Measurements from ENCODE around the gene RAB6A.
"Not testable (repeated sequence)": the region's sequence is repeated elsewhere in the genome, so short reads cannot be mapped to it uniquely, and the experiment has no call there.

Gene RAB6A

GRCh38 chr11:73693899-73694525, 66.9 kb downstream of the RAB6A start:
- TF ChIP-seq CTCF (conservative IDR thresholded peaks at IDR 0.05; ENCODE audit: low read depth, low read length), result no peak
- Histone ChIP-seq H3K9ac (no peak overlapping the region), H4K20me1 (ENCODE audit: insufficient read depth) (no peaks in the 10 kb centered on the region), H3K79me2 (ENCODE audit: insufficient read depth, low read depth) (no peaks in the 10 kb centered on the region), H2AFZ (ENCODE audit: low read depth) (no peak overlapping the region), H3K4me1 (ENCODE audit: low read depth, poor library complexity, severe bottlenecking) (no peaks in the 10 kb centered on the region), H3K4me2 (no peak overlapping the region), H3K4me3 (IDR thresholded peaks at IDR 0.05; ENCODE audit: insufficient read depth, low read depth, low read length) (no peak overlapping the region), H3K36me3 (ENCODE audit: insufficient read depth) (no peaks in the 10 kb centered on the region), H3K27ac (no peak overlapping the region), H3K27me3 (ENCODE audit: insufficient read depth, low read depth) (no peaks in the 10 kb centered on the region)

DNA sequence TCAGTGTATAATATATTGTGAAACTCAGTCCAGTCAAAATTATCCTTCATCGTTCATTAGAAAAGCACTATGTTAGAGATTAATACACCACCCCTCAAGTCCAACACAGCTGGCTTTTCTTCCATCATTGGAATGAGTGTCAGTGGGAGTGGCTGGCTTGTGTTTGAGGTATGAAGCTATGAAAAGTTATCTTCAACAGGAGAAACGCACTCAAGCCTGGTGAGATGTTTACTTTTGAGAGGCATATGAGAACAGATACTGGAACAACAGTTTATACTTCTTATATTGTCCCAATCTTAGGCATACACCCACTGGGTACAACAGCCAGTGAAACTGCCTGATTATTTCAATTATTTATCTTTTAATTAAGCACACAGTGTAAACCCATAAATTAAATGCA, 80.2 kb downstream of the RAB6A start:
- no peaks in the 10 kb centered on the region for H3K4me1 ChIP-seq (ENCODE audit: low read depth, poor library complexity, severe bottlenecking)
- H3K36me3 ChIP-seq (ENCODE audit: insufficient read depth), result no peaks in the 10 kb centered on the region
- no peaks in the 10 kb centered on the region for H4K20me1 ChIP-seq (ENCODE audit: insufficient read depth)
- no peak for TF ChIP-seq CTCF (conservative IDR thresholded peaks at IDR 0.05; ENCODE audit: low read depth, low read length)
- H3K27ac ChIP-seq, result no peak overlapping the region
- H3K9ac ChIP-seq, result no peak overlapping the region
- H3K27me3 ChIP-seq (ENCODE audit: insufficient read depth, low read depth), result no peaks in the 10 kb centered on the region
- no peak overlapping the region for H2AFZ ChIP-seq (ENCODE audit: low read depth)
- H3K79me2 ChIP-seq (ENCODE audit: insufficient read depth, low read depth), result no peaks in the 10 kb centered on the region
- H3K4me3 ChIP-seq (IDR thresholded peaks at IDR 0.05; ENCODE audit: insufficient read depth, low read depth, low read length), result no peak overlapping the region
- no peak overlapping the region for H3K4me2 ChIP-seq

GRCh38 chr11:73676552-73676951, 84.3 kb downstream of the RAB6A start:
- H3K27me3 ChIP-seq (ENCODE audit: insufficient read depth, low read depth); H4K20me1 ChIP-seq (ENCODE audit: insufficient read depth); H3K4me2 ChIP-seq; H2AFZ ChIP-seq (ENCODE audit: low read depth); H3K4me1 ChIP-seq (ENCODE audit: low read depth, poor library complexity, severe bottlenecking); H3K9ac ChIP-seq; H3K36me3 ChIP-seq (ENCODE audit: insufficient read depth); H3K4me3 ChIP-seq (IDR thresholded peaks at IDR 0.05; ENCODE audit: insufficient read depth, low read depth, low read length); H3K79me2 ChIP-seq (ENCODE audit: insufficient read depth, low read depth); H3K27ac ChIP-seq: not testable (repeated sequence)

GRCh38 chr11:73671701-73672100, 89.2 kb downstream of the RAB6A start:
- TF ChIP-seq CTCF (conservative IDR thresholded peaks at IDR 0.05; ENCODE audit: low read depth, low read length), result no peak
- no peaks in the 10 kb centered on the region for H3K79me2 ChIP-seq (ENCODE audit: insufficient read depth, low read depth)

DNA sequence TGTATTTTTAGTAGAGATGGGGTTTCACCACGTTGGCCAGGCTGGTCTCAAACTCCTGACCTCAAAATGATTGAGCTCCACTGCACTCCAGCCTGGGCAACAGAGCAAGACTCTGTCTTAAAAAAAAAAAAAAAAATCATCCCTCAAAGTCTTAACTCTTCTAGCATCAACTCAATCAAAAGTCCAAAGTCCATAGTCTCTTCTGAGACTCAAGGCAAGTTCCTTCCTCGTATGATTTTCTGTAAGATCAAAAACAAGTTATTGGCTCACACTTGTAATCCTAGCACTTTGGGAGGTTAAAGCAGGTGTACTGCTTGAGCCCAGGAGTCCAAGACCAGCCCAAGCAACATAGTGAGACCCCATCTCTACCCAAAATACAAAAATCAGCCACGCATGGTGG, 90.1 kb downstream of the RAB6A start:
- Histone ChIP-seq H3K4me1 (ENCODE audit: low read depth, poor library complexity, severe bottlenecking) (no peaks in the 10 kb centered on the region), H4K20me1 (ENCODE audit: insufficient read depth) (no peaks in the 10 kb centered on the region), H3K4me2 (no peak overlapping the region), H3K79me2 (ENCODE audit: insufficient read depth, low read depth) (no peaks in the 10 kb centered on the region), H3K27ac (no peak overlapping the region), H3K27me3 (ENCODE audit: insufficient read depth, low read depth) (no peaks in the 10 kb centered on the region), H3K4me3 (IDR thresholded peaks at IDR 0.05; ENCODE audit: insufficient read depth, low read depth, low read length) (no peak overlapping the region), H3K9ac (no peak overlapping the region), H3K36me3 (ENCODE audit: insufficient read depth) (no peaks in the 10 kb centered on the region), H2AFZ (ENCODE audit: low read depth) (no peak overlapping the region)
- no peak for TF ChIP-seq CTCF (conservative IDR thresholded peaks at IDR 0.05; ENCODE audit: low read depth, low read length)

More at GRCh38 chr11:73671701-73672100, 89.2 kb downstream of the RAB6A start:
- H4K20me1 ChIP-seq (ENCODE audit: insufficient read depth), result no peaks in the 10 kb centered on the region
- no peak overlapping the region for H3K9ac ChIP-seq
- H3K4me1 ChIP-seq (ENCODE audit: low read depth, poor library complexity, severe bottlenecking), result no peaks in the 10 kb centered on the region
- H3K27ac ChIP-seq, result no peak overlapping the region
- no peak overlapping the region for H2AFZ ChIP-seq (ENCODE audit: low read depth)
- no peak overlapping the region for H3K4me2 ChIP-seq
- no peak overlapping the region for H3K4me3 ChIP-seq (IDR thresholded peaks at IDR 0.05; ENCODE audit: insufficient read depth, low read depth, low read length)
- no peaks in the 10 kb centered on the region for H3K27me3 ChIP-seq (ENCODE audit: insufficient read depth, low read depth)
- no peaks in the 10 kb centered on the region for H3K36me3 ChIP-seq (ENCODE audit: insufficient read depth)
